HG03378 (cell line): Measurements from ENCODE around the gene NEUROD6.

Experiments
- ATAC-seq: cut with Tn5 transposase; IDR thresholded peaks from one replicate; pipeline ENCODE4 v1.9.1; 2021; ENCODE audit warnings: mild to moderate bottlenecking, moderate library complexity; ENCODE audit not compliant: unreplicated experiment

Gene NEUROD6

DNA sequence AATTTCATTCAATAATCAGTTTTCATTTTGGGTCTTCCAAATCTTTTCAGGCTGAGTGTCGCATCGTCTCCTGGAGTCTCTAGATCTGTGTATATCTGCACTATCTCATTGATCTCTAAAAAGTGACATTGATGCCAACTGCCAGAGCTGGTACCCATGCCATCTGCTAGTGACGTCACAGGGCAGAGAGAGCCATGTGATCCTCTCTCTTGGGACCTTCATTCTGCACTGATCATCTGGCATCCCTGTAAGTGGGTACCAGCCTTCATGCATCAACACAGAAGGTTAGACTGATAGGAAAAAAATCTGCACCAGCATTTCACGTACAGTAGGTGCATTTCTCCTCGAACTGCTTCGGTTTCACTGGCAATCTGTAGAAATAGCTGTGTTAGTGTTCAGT, at the start of gene NEUROD6:
NEUROD6 (minus strand) TSS at position 124 of the 400 bp plus-strand sequence. CDS start 1,458 bp downstream, outside the sequence.
- ATAC-seq: no peak

DNA sequence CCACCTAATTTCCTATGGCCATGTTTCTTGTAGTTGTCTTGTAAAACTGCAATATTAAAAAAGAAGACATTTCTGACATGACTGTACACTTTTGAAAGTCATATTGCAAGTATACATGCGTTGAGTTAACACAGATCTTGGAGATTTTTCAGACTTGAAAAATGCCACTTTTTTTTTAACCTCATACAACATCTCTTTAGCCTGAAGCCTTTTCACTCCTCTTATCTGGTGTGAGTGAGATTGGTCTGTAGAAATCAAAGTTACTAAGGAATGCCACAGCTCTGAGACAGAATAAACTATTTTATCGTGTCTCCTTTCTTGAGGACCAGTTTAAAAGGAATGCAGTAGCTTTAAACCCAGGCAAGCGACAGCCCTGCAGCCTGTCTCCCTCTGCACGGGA, 43.9 kb upstream of the NEUROD6 start:
- no peak for ATAC-seq

DNA sequence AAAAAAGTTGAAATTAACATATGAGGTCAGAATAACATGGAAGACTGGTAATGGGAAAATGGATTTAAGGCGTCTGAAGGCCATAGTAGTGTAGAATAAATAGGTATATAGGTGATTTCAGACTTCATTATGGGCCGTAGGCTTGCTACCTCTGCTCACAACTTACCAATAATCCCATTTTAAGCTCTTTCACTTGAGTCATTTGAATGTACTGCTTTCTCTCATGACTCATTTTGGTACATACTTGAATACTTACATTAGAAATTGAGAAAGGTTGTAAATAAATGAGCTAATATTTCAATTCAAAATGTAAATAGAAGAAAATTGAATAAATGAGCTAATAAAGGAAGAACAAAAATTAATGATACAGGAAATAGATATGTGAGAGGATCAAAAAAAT, 42.2 kb upstream of the NEUROD6 start:
- ATAC-seq: no peak

DNA sequence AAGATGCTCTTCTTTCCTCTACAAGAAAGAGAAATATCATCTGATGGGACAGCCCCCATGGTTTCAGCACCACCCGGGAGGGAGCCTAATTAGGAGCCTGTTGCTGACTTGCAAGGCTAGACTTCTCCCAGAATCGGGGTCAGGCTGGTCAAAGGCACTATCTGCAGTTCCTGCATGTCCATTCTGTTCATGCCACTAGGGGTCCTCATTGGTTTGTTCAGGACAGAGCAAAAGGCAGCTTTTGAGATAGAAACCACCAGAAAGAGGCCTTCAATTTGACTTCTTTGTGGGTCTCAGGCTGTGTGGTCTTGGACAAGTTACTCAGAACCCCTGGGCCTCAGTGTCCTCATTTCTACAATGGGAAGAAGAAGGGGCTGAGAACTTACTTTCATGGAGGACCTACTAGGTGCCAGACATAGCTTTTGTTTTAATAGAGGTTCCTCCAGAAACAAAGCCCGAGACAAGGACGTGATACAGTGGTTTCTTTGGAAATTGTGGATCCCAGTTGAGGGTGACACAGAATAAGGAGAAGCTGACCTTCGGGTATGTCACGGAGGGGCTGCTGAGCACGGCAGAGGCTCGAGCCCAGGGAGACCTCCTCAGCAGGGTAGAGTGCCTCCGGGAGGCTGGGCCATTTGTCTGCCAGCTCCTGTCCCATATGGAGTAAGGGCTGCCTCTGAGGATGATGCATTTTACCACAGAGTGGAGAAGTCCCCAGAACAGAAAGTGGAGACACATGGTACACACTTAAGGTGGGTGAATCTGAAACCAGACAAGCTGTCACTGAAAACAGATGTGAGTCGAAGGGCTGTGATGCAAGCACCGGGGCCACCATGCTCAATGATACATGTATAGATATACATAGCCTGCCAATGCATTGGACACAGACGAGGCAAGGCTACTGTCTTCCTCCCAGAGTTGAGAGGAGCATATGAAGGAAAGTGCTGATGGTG, 33.1 kb upstream of the NEUROD6 start:
- peak; percentile 92 for ATAC-seq

DNA sequence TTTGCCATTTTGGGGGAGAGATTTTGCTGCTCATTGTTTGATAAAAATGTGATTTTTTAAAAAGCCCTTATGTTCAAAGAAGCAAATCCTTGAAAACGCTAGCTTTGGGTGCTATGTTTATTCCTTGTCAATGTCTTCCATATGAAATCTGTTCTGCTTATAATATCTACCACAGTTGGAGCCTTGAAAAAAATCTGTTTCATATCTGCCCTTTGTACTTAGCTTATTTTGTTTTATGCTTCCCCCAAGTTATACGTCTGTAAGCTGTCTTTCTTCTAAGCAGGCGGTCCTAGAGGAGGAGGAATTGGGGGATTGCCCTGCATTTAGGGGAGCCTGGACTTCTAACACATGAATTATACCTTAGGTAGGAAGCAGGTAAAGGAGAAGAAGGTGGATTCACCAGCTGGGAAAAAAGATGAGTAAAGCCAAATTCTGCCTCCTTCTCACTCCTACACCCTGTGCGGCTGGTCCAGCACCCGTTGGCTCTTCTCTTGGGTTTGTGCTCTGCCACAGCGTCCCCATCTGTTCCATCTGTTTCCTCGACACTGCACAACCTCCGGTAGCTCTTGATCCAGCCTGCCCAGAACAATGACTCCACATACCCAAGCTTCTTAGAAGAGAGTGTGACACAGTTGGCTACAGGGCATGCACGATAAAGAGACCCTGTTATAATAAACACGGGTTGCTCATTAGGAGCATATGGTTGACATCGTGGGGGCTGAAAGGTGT, 31.9 kb upstream of the NEUROD6 start:
- no peak for ATAC-seq

DNA sequence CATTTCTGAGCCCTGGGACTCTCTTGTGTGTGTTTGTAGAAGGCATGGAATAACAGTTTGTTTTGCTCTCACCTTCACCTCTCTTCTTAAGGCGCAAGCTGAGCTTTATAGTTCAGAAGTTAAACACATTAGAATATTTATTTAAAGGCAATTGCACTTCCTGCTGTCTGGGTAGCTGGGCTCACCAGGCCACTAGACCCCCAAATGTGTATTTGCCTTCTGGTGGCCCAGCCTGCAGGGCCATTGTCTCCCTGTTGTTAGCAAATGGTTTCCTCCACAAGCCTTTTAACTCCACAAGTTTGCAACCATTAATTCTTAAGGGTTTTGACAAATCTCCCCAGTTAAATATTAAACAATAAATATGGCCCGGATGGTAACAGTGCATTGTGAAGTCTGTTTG, 31.1 kb upstream of the NEUROD6 start:
- ATAC-seq: no peak

DNA sequence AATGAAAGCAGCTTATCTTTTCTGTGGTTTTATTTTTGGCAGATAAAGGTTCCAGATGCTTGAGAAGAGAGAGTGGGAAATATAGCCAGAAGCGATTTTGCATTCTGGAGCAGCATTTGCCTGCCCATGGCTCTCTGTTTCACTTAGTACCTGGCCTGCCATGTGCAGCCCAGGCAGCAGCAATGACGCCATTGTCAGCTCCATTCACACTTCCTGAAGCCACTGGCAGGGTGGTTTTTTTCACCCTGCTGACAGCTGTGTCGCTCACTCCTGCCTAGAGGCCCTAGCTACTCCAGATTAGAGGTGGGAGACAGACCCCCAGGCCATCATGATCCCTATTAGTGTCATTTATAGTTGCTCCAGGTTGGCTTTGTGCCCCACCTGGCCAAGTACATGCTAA, 30.1 kb upstream of the NEUROD6 start:
- ATAC-seq: no peak

DNA sequence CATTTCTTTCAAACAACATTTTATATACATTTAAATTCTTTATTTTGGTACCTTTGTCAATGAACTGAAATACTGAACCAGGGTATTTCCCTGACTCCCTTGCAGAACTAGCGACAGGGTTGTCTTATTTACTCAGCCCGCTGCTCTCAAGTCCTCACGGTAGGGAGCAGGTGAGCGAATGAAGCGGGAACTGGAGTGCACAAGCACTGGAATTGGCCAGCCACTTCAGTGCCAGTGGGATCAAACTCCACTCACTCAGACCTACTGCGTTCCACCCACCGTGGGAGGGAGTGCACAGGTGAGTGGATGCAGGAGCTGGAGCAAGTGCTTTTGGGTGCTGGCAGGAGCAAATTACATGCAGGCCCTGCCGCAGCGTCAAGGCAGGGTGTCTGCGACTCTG, 28.1 kb upstream of the NEUROD6 start:
- ATAC-seq: no peak

DNA sequence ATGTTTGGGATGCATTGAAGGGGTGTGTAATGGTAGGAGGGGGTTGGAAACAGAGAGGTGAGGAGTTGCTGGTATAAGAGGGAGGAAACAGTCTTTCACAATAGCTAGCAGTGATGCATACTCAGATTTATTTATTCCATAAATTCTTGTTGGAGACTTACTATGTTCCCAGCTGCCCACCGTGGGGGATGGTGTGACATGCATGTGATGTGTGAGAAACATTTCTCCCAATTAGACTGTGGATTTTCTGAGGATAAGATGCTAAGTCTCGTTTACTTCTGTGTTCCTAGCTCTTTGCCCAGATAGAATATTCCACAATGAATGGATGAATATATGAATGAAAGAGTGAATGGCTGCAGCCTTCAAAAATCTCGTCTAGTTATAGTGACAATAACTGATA, 23.0 kb upstream of the NEUROD6 start:
- ATAC-seq: no peak

DNA sequence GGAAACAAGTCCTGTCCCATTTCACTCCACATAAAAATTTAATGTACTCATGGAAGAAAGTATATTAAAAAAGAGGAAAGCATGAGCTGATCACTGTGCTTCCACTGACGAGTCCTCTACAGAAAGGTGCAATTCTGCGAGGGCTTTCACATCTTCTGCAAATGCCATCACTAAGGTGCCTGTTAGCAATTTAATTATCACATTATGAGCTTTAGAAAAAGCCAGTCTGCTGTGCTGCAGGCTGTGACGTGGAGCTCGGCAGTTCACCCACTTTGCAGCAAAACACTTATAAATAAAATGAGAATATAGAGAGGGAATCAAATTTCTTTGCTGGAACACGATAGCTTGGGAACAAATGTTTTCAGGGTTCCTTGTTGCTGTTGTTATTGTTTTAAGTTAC, 22.5 kb upstream of the NEUROD6 start:
- no peak for ATAC-seq

DNA sequence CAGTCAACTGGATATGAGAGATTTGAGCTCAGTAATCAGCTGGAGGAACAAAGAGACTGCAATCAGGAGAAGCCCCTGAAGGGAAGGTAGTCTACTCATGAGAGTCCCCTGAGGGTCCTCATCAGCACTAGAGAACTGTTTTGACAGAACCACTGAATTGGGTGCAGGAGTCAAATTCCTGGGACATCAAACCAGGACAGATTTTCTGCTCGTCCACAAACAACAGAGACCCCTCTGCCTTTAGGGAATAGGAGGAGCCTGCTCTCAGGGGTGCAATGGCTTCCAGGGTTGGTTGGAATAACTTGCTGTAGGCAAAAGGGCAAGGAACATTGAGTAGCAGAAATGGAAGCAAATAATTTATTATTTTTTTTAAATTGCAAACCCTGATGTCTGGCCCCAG, 21.9 kb upstream of the NEUROD6 start:
- no peak for ATAC-seq

DNA sequence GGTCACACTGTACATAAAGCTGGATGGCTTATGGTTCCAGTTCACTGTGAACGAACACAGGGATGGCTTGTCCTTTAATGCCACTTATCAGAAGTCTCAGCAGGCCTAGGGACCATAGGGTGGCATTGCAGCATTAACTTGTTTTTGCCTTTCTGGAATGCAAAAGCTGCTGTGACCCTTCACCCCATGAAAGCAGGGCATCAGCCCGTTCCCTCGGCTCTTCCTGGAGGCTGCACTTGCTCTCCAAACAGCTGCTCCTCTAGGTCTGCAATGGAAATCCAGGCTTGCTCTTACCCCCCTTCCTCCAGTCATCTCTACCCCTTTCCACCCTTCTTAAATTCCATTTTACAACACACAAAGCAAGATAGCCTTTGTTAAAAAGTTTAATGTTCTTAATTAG, 17.9 kb upstream of the NEUROD6 start:
- ATAC-seq: no peak

DNA sequence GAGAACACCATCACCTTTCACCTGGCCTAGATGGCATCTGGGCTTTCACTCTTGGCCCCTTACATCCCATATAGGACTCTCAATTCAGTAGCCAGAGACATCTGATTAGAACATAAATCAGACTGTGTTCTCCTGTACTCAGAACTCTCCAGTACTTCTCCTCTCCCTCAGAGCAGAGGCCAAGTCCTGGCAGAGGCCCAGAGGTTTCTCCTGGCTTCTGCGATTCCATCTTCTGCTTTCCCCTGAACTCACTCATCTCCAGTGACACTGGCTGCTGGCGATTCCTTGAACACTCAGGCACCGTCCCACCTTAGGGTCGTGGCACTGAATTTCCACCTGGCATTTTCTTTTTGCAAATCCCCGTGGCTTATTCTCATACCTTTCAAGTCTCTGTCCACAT, 4.9 kb upstream of the NEUROD6 start:
- no peak for ATAC-seq

DNA sequence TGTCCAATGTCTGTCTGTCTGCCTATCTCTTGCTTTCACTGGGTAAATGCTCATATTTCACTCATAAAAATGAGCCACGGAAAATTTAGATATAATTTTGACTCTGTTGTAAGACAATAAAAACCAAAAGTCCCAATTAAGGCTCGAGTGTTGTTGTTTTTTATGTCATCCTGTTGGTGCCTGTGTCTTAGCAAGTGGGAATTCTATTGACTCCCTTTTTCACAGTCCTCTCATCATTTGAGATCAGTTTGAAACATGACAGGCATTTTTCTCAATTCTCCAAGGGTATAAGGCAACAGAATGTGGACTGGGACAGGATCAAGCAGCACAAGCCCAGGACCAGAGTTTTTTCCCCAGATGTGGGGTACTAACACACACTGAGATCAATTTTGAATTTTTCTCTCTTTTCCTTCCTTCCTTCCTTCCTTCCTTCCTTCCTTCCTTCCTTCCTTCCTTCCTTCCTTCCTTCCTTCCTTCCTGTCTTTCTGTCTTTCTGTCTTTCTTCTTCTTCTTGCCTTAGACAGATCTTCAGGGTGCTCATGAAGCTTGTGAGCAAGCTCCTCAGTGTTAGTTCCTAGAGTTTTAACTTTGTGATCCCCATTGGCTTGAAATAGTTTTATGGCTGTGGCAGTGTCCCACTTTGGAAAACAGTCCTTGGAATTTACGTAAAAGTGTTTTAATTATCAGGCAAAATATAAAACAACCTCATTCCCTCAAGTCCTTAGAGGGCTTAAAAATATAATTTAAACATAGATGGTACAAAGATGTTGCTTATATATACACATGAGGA, 3.2 kb upstream of the NEUROD6 start:
- ATAC-seq: no peak

DNA sequence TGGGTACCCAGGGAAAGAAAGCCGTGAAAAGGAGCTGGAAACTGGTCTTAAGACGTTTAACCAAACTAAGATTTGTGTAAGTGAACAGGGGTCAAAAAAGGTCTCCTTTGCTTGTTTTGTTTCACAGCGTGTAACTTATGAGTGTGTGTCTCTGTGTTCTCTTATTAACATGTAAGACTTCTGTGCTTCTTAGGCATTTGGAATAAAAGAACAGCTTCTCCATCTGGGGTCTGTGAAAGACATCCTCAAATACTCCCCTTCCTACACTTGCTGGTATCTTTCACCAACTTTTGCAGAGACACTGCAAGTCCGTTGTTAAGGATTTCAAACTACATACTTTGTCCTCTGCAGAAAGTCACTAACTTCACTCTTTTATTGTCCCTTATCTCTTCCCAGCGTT, 615 bp upstream of the NEUROD6 start:
- no peak for ATAC-seq

DNA sequence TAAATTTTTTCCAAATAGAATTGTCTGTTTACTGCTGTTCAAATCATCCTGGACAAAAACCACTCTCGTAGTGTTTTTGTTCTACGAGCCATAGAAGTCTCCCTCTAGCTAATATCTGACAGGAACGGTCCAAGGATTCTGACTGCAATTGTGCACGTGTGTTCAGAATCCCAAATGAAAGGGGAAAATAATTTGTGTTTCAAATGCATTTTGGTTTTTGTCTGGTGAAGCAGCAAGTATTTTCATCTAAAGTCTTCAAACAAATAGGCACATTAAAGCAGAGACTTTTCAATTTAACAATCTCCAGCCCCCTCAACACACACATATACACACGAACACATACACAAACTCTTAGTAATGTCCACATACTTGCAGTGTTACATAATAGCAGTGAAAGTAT, 475 bp downstream of the NEUROD6 start:
- no peak for ATAC-seq

DNA sequence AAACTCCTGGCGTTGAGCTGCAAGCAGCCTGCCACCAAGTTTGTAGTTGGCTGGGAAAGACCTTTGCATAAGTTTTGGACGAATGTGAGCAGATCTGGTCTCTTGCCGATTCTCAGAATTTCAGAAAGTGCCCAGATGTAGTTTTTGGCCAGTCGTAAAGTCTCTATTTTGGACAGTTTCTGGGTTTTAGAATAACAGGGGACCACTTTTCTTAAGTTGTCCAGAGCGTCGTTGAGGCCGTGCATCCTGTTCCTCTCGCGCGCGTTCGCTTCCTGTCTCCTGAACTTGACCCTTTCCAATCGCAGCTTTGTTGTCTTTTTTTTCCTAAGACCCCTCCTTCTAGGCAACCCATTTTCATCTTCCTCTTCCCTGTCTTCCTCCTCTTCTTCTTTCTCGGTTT, 1.8 kb downstream of the NEUROD6 start:
- ATAC-seq: no peak

DNA sequence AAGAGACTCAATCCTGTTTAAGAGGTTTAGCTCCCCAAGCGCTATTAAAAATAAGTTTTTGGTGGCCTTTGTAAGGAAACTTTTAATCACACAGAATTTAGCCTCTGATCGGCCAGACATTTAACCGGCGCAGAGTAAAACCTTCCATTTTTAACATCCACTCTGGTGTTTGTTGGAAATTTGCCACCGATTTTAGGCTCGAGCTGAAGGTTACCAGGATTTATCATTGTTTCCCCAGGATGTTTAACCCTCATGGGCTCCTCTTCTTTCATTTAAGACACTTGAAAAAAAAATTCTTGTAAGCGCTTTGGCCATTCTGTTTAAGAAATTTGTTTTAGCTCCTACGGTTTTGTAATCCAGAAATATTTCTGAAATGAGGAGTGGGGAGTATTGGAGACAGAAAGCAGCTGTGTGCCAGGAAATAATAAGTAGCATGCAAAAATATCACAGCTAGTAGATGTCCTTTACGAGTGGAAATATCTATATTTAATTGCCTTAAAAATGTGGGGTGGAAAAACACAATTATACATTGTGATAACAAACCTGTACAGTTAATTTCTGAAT, 3.4 kb downstream of the NEUROD6 start:
- no peak for ATAC-seq

DNA sequence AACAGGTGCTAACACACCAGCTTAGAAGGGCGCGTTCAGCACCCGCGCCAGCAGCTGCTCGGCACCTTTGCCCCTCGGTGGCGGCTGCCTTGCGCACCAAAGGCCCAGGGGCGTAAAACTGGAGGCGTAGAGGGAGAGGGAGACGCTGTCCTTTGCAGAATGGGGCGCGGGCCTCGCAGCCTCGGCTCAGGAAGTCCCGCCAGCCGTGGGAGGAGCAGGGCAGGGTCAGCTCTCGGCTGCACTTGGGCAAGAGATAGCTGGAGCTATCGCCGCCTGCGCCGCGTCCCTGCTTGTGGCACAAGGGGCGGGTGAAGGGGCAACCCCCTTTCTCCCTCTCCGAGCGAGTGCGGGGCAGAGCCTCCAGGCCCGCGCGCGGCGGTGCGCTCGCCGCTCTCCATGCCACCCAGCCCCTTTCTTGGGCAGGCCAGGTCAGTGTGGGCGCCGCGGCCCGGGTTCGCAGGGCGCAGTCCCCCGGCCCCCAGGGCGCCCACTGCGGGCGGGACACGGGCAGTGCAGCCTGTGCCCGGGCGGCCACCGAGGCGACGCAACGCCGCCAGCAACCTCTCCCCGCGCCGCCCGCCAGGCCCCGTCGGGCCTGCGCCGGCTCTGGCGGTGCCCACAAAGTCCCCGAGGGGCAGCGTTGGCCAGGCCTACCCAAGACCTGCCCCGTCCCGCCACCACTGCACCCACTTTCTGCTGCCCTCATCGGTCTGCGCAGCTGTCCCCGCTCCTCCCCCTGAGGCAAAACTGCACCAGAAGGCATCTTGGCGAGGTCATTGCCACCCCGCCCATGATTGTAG, 4.1 kb downstream of the NEUROD6 start:
- no peak for ATAC-seq

DNA sequence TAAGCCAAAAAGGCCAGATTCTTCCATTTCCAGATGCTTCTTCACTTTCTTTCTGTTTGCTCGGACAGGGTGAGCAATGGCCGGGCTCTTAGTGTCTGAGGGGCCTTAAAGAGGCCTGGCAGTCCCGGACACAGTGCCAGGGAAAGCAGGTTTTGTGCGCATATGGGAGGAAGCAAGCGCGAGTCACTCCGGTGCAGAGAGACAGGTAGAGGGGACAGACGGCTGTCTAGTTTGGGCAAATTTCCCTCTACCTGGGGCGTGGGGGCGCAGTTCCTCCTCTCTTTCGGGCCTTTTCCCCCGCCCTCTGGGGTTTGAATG, 4.7 kb downstream of the NEUROD6 start:
- no peak for ATAC-seq
